Adrenal gland (tissue), 5 donors: ENCODE measurements around the gene UBE2O.

Source experiments
- POLR2A ChIP-seq, 2 donors: fragments of 450-650 bp; IDR thresholded peaks; one replicate each; pipeline ENCODE4 v1.6.1; 2017; ENCODE audit warnings: antibody characterized with exemption in 2 of 2, mild to moderate bottlenecking in 2 of 2, moderate library complexity in 1 of 2
- TF ChIP-seq, protein P1 (sequence below), 6 experiments: fragments of 450-650 bp in 4 of 6; fragments of 200-600 bp in 2 of 6; sonication (generic) in 1 of 6; IDR thresholded peaks; 1 replicate in 5 of 6; 2 replicates in 1 of 6; pipeline versions ENCODE4 v1.5.1 to v1.8.0; 2016 to 2021; ENCODE audit warnings: antibody characterized with exemption in 6 of 6, mild to moderate bottlenecking in 2 of 6, moderate library complexity in 1 of 6
- donor health status: DM: no; HTN: no; CAD: no.

DNA sequence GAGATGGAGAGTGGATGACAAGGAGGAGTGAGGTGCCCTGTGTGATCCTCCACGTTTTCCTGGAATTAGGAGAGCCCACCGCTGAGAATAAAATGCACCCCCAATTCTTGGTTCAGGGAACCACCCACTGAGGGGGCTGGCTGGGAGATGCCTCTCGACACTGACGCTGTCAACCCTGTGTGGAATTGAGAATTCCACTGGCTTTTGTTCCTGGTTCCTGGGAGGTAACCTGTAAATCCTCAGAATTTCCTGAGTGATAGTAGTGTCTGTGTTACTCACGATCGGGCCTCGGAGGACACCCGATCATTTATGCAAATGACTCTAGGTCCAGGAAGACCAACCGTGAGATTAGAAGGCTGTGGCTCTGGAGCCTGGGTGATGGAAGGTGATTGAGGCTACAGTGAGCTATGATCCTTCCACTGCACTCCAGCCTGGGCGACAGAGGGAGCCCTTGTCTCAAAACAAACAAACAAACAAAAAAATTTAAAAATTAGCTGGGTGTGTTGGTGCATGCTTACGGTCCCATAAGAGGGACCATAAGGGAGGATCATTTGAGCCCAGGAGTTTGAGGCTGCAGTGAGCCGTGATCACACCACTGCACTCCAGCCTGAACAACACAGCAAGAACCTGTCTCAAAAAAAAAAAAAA lies 87.6 kb downstream of the UBE2O start:
- TF ChIP-seq, protein P1, sequence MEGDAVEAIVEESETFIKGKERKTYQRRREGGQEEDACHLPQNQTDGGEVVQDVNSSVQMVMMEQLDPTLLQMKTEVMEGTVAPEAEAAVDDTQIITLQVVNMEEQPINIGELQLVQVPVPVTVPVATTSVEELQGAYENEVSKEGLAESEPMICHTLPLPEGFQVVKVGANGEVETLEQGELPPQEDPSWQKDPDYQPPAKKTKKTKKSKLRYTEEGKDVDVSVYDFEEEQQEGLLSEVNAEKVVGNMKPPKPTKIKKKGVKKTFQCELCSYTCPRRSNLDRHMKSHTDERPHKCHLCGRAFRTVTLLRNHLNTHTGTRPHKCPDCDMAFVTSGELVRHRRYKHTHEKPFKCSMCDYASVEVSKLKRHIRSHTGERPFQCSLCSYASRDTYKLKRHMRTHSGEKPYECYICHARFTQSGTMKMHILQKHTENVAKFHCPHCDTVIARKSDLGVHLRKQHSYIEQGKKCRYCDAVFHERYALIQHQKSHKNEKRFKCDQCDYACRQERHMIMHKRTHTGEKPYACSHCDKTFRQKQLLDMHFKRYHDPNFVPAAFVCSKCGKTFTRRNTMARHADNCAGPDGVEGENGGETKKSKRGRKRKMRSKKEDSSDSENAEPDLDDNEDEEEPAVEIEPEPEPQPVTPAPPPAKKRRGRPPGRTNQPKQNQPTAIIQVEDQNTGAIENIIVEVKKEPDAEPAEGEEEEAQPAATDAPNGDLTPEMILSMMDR (IDR thresholded peaks at IDR 0.05), result peak; percentile 9 to 44 (median 26)
- TF ChIP-seq POLR2A (IDR thresholded peaks at IDR 0.05), result no peak
